Natural killer cell (primary cell): ENCODE measurements around the gene CCNB2. TPM values are rescaled to one million over a fixed set of nuclear protein-coding genes. Genes with fewer than 3 reads are reported as not detected.

Experiments used
- ATAC-seq, 3 donors: fragments of 150-1000 bp in 2 of 3; fragments of 200-7000 bp in 1 of 3; cut with Tn5 transposase; 1 replicate in 1 of 3; 2 replicates in 2 of 3; pipeline ENCODE4 v1.10.0; 2021; ENCODE audit warnings: mild to moderate bottlenecking in 2 of 3, moderate library complexity in 2 of 3
- DNase-seq, 2 donors: peaks; one replicate each; pipeline versions ENCODE4 v3.0.0 to v3.0.0-alpha.2; 2013 to 2021; ENCODE audit warnings: mixed read lengths in 1 of 2
- H3K27ac ChIP-seq: one replicate; pipeline ENCODE4 v1.5.1; 2013; ENCODE audit warnings: mild to moderate bottlenecking, low read length
- H3K27me3 ChIP-seq: one replicate; pipeline ENCODE4 v1.6.1; 2013; ENCODE audit warnings: low read length; ENCODE audit not compliant: control insufficient read depth, insufficient read depth
- H3K36me3 ChIP-seq: one replicate; pipeline ENCODE4 v1.6.1; 2013; ENCODE audit warnings: low read length; ENCODE audit not compliant: control insufficient read depth, insufficient read depth
- H3K4me1 ChIP-seq: one replicate; pipeline ENCODE4 v1.6.1; 2013; ENCODE audit warnings: low read length; ENCODE audit not compliant: control insufficient read depth, insufficient read depth
- H3K4me3 ChIP-seq: one replicate; pipeline ENCODE4 v1.5.1; 2013; ENCODE audit warnings: low read length
- H3K9me3 ChIP-seq: one replicate; pipeline ENCODE4 v1.6.1; 2013; ENCODE audit warnings: low read length; ENCODE audit not compliant: control insufficient read depth, insufficient read depth
- H3K27ac Mint-ChIP-seq, 2 donors: one replicate each; pipeline ENCODE4 v1.8.0; 2022; ENCODE audit warnings: mild to moderate bottlenecking in 2 of 2, mixed read lengths in 2 of 2, moderate library complexity in 1 of 2
- H3K27me3 Mint-ChIP-seq, 2 donors: one replicate each; pipeline ENCODE4 v1.8.0; 2022; ENCODE audit warnings: low read depth in 2 of 2, mixed read lengths in 2 of 2
- H3K36me3 Mint-ChIP-seq: one replicate; pipeline ENCODE4 v1.8.0; 2022; ENCODE audit warnings: mixed read lengths
- H3K4me1 Mint-ChIP-seq, 2 donors: one replicate each; pipeline ENCODE4 v1.8.0; 2022; ENCODE audit warnings: mixed read lengths in 2 of 2
- H3K4me3 Mint-ChIP-seq: one replicate; pipeline ENCODE4 v1.8.0; 2022; ENCODE audit warnings: mild to moderate bottlenecking, moderate library complexity, mixed read lengths
- H3K9me3 Mint-ChIP-seq, 2 donors: one replicate each; pipeline ENCODE4 v1.8.0; 2022; ENCODE audit warnings: mixed read lengths in 2 of 2
- CTCF ChIP-seq: fragments of 200-600 bp; IDR thresholded peaks from one replicate; pipeline ENCODE4 v1.8.0; 2022; ENCODE audit warnings: antibody characterized with exemption
- WGBS: methylation state at CpG from one replicate; pipeline ENCODE4 v1.1.7; 2013; ENCODE audit warnings: missing lambda C conversion rate; ENCODE audit not compliant: insufficient coverage; 5-methylcytosine and 5-hydroxymethylcytosine counted together
- intact Hi-C: fragments of 100-400 bp; cut with micrococcal nuclease; formaldehyde crosslinking; loops from one replicate; pipeline ENCODE4 v1.14.2; 2022
- total RNA-seq, 4 donors: library from RNA; stranded (reverse); fragments of 120-200 nt in 1 of 4; gene quantifications; one replicate each; pipeline versions ENCODE4 v1.2.3 to v1.2.4, GENCODE V29; 2013 to 2022

CCNB2 gene
- total RNA-seq, 3 donors from 2014 or later (not counting 1 experiment from before 2014, with no cell fraction given): 0.47 to 1.4 (median 1.1) TPM

- Mint-ChIP-seq H3K27ac (no peak overlapping the region), H3K27me3 (no peaks in the 10 kb centered on the region), H3K4me3 (no peak overlapping the region), H3K9me3 (no peaks in the 10 kb centered on the region), H3K36me3 (no peaks in the 10 kb centered on the region), H3K4me1 (no peaks in the 10 kb centered on the region)
- WGBS: 100% methylated on average over 5 of the region's 5 CpGs
- Histone ChIP-seq H3K9me3 (no peaks in the 10 kb centered on the region), H3K27ac (no peak overlapping the region), H3K27me3 (no peaks in the 10 kb centered on the region), H3K4me3 (no peak overlapping the region), H3K36me3 (no peaks in the 10 kb centered on the region), H3K4me1 (no peaks in the 10 kb centered on the region)
- intact Hi-C loops: no loop called here
- DNase-seq (no peak), ATAC-seq (no peak)
- TF ChIP-seq CTCF: no peak
Measured at GRCh38 chr15:59147666-59148065, 42.7 kb downstream of the CCNB2 start.

GRCh38 chr15:59148153-59148833 is 43.3 kb downstream of the CCNB2 start:
- intact Hi-C loops: no loop called here
- Mint-ChIP-seq H3K4me3 (no peak overlapping the region), H3K9me3 (no peaks in the 10 kb centered on the region), H3K27ac (no peak overlapping the region), H3K36me3 (no peaks in the 10 kb centered on the region), H3K27me3 (no peaks in the 10 kb centered on the region), H3K4me1 (no peaks in the 10 kb centered on the region)
- DNase-seq (no peak), ATAC-seq (no peak)
- Histone ChIP-seq H3K27ac (no peak overlapping the region), H3K4me1 (no peaks in the 10 kb centered on the region), H3K9me3 (no peaks in the 10 kb centered on the region), H3K27me3 (no peaks in the 10 kb centered on the region), H3K4me3 (no peak overlapping the region), H3K36me3 (no peaks in the 10 kb centered on the region)
- 94% methylated on average over 2 of the region's 2 CpGs for WGBS
- TF ChIP-seq CTCF: no peak

- H3K9me3 Mint-ChIP-seq: no peaks in the 10 kb centered on the region
- Histone ChIP-seq H3K27ac (no peak overlapping the region), H3K27me3 (no peaks in the 10 kb centered on the region), H3K4me1 (no peaks in the 10 kb centered on the region), H3K9me3 (no peaks in the 10 kb centered on the region), H3K4me3 (no peak overlapping the region), H3K36me3 (no peaks in the 10 kb centered on the region)
- intact Hi-C loops: no loop called here
- no peak overlapping the region for H3K27ac Mint-ChIP-seq
- DNase-seq: no peak
- H3K4me3 Mint-ChIP-seq: no peak overlapping the region
- TF ChIP-seq CTCF: no peak
- H3K27me3 Mint-ChIP-seq: no peaks in the 10 kb centered on the region
- ATAC-seq: no peak
- no peaks in the 10 kb centered on the region for H3K4me1 Mint-ChIP-seq
- no peaks in the 10 kb centered on the region for H3K36me3 Mint-ChIP-seq
- whole genome bisulfite sequencing: 96% methylated on average over 2 of the region's 2 CpGs
Measured at GRCh38 chr15:59150185-59150584, 45.2 kb downstream of the CCNB2 start.
